Breast epithelium (tissue), 4 donors: Measurements from ENCODE around the gene POP4. TPM values are rescaled to one million over a fixed set of nuclear protein-coding genes. Genes with fewer than 3 reads are reported as not detected.

Experiments
- DNase-seq, 2 donors: peaks; one replicate each; pipeline ENCODE4 v3.0.0-alpha.2; 2019; ENCODE audit warnings: low spot score in 2 of 2
- H3K27ac ChIP-seq, 2 donors: fragments of 200-600 bp; sonication (generic) in 1 of 2; one replicate each; pipeline ENCODE4 v1.5.1; 2016 to 2019; ENCODE audit warnings: mild to moderate bottlenecking in 1 of 2
- H3K27me3 ChIP-seq, 2 donors: fragments of 200-600 bp; sonication (generic) in 1 of 2; one replicate each; pipeline versions ENCODE4 v1.5.1 to v1.6.0; 2017 to 2019; ENCODE audit warnings: control low read depth in 1 of 2, mild to moderate bottlenecking in 1 of 2
- H3K36me3 ChIP-seq: fragments of 200-600 bp; one replicate; pipeline ENCODE4 v1.5.1; 2019
- H3K4me1 ChIP-seq, 2 donors: fragments of 200-600 bp; sonication (generic); one replicate each; pipeline ENCODE4 v1.5.1; 2016 to 2019; ENCODE audit warnings: control low read depth in 1 of 2
- H3K4me3 ChIP-seq, 3 donors: fragments of 200-600 bp; sonication (generic); 1 replicate in 2 of 3; 2 replicates in 1 of 3; pipeline ENCODE4 v1.5.1; 2016 to 2019; ENCODE audit warnings: mild to moderate bottlenecking in 3 of 3, moderate library complexity in 2 of 3
- H3K9me3 ChIP-seq, 2 donors: fragments of 200-600 bp; sonication (generic) in 1 of 2; one replicate each; pipeline ENCODE4 v1.5.1; 2016 to 2019; ENCODE audit warnings: control low read depth in 1 of 2
- POLR2A ChIP-seq: fragments of 450-650 bp; IDR thresholded peaks from one replicate; pipeline ENCODE4 v1.6.1; 2016; ENCODE audit warnings: antibody characterized with exemption, mild to moderate bottlenecking, moderate library complexity
- POLR2AphosphoS5 ChIP-seq, 3 donors: sonication (generic); formaldehyde crosslinking; IDR thresholded peaks; one replicate each; pipeline ENCODE4 v1.6.1; 2017; ENCODE audit warnings: antibody characterized with exemption in 3 of 3
- intact Hi-C: fragments of 100-400 bp; cut with DNase I; formaldehyde crosslinking; loops from one replicate; pipeline ENCODE4 v1.15.1; 2023; ENCODE audit warnings: low total_unique reads
- total RNA-seq, 3 donors: library from RNA; depleted of rRNA; stranded (reverse); fragments of >200 nt; gene quantifications; one replicate each; pipeline ENCODE4 v1.1.0, GENCODE V29; 2016
- TF ChIP-seq, protein P1 (sequence below), 3 donors: fragments of 450-650 bp; IDR thresholded peaks; one replicate each; pipeline ENCODE4 v1.5.1; 2016 to 2017; ENCODE audit warnings: antibody characterized with exemption in 3 of 3, mild to moderate bottlenecking in 3 of 3, moderate library complexity in 3 of 3

The POP4 gene
- total RNA-seq, 3 donors from 2014 or later: 52.1 to 63.7 (median 58.7) TPM

DNA sequence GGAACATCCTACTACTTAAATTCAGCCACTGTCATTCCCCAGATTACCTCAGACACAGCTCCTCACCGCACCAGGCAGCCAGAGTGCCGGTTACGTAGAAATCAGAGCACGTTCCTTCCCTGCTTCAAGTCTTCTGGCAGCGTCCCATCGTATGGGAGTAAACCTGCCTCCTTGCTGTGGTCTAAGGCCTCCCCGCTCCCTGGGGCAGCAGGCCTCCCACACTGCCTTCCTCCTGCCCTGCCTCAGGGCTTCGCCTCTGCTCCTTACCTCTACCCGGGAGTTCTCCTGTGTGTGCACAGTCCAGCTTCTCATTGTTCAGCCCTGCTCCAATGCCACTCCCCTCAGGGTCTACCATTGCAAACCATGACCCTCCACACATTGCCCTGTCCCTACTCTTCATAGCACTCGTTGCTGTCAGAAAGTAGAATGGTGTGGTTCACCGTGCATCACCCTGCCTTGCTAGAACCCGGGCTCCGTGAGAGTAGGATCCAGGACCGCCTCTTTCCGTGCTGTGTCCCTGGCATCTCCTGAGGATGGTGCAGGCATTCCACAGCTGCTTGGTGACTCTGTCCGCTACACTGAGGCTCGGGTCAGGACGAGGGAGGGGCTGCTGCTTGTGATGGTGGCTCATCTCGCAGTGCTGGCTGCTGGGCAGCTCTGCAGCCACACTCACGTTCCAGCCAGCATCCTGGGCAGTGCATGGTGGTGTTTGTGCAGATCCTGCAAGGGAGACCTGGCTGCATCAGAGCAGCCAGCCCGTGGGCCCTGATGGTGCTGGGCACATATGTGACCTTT, 6.9 kb downstream of the POP4 start:
- no peak for DNase-seq
- no peak for TF ChIP-seq POLR2A
- TF ChIP-seq, protein P1, sequence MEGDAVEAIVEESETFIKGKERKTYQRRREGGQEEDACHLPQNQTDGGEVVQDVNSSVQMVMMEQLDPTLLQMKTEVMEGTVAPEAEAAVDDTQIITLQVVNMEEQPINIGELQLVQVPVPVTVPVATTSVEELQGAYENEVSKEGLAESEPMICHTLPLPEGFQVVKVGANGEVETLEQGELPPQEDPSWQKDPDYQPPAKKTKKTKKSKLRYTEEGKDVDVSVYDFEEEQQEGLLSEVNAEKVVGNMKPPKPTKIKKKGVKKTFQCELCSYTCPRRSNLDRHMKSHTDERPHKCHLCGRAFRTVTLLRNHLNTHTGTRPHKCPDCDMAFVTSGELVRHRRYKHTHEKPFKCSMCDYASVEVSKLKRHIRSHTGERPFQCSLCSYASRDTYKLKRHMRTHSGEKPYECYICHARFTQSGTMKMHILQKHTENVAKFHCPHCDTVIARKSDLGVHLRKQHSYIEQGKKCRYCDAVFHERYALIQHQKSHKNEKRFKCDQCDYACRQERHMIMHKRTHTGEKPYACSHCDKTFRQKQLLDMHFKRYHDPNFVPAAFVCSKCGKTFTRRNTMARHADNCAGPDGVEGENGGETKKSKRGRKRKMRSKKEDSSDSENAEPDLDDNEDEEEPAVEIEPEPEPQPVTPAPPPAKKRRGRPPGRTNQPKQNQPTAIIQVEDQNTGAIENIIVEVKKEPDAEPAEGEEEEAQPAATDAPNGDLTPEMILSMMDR (IDR thresholded peaks at IDR 0.05): no peak
- H3K27me3 ChIP-seq: no peaks in the 10 kb centered on the region
- H3K27ac ChIP-seq: no peak overlapping the region
- H3K4me1 ChIP-seq: no peaks in the 10 kb centered on the region
- intact Hi-C loops: loop anchor here (5.0 kb wide), 1 partner anchor 99 kb away; no protein-coding TSS in a partner anchor
- H3K36me3 ChIP-seq: peaks cover 13% of the 10 kb centered on the region
- H3K4me3 ChIP-seq: no peak overlapping the region
- no peaks in the 10 kb centered on the region for H3K9me3 ChIP-seq

DNA sequence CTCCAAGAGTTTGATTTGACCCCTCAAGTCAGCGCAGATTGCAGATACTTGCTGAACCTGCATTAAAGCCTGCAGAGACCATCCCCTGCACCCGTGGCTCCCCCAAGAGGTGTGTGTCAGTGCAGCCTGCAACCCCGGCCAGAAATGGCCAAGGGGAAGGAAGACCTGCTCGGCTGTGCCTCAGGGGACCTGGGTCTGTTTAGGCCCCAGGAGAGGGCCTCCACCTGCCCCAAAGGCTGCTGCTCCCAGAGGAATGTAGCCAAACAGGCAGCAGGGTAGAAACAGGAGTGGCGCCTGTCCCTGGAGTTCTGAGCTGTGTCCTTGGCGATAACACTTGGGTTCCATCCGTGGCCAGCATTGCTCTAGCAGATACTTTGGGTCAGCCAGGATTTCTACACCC, 8.0 kb downstream of the POP4 start:
- TF ChIP-seq POLR2A (no peak), POLR2AphosphoS5 (IDR thresholded peaks at IDR 0.05) (no peak)
- TF ChIP-seq, protein P1 (IDR thresholded peaks at IDR 0.05): no peak
- H3K4me3 ChIP-seq: no peak overlapping the region
- H3K9me3 ChIP-seq: no peaks in the 10 kb centered on the region
- no peaks in the 10 kb centered on the region for H3K4me1 ChIP-seq
- intact Hi-C loops: loop anchor here (5.0 kb wide), 1 partner anchor 98 kb away; no protein-coding TSS in a partner anchor
- H3K27me3 ChIP-seq: no peaks in the 10 kb centered on the region
- DNase-seq: no peak
- no peak overlapping the region for H3K27ac ChIP-seq
- peaks cover 13% of the 10 kb centered on the region for H3K36me3 ChIP-seq

DNA sequence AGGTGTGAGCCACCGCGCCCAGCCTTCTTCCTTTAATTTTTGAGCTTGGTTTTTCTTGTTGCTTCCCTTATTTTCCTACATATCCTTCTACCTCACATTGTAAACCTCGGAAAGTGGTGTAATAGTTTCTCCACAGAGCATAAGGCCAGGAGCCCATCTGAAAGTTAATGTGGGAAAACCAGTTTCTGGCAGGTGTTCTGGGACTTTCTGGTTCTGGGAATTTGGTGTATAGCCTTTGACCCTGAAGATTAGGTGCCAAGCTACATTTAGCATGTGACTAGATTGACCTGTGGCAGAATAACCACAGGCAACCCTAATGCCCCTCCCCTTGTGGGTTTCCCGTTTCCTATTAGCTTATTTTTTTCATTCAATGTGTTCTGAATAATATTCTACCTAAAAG, 8.7 kb downstream of the POP4 start:
- H3K36me3 ChIP-seq: peaks cover 13% of the 10 kb centered on the region
- H3K9me3 ChIP-seq: no peaks in the 10 kb centered on the region
- no peak overlapping the region for H3K4me3 ChIP-seq
- DNase-seq: no peak
- H3K4me1 ChIP-seq: no peaks in the 10 kb centered on the region
- intact Hi-C loops: loop anchor here (5.0 kb wide), 1 partner anchor 98 kb away; no protein-coding TSS in a partner anchor
- no peaks in the 10 kb centered on the region for H3K27me3 ChIP-seq
- TF ChIP-seq, protein P1 (IDR thresholded peaks at IDR 0.05): no peak
- no peak for TF ChIP-seq POLR2AphosphoS5 (IDR thresholded peaks at IDR 0.05)
- no peak for TF ChIP-seq POLR2A
- H3K27ac ChIP-seq: no peak overlapping the region

DNA sequence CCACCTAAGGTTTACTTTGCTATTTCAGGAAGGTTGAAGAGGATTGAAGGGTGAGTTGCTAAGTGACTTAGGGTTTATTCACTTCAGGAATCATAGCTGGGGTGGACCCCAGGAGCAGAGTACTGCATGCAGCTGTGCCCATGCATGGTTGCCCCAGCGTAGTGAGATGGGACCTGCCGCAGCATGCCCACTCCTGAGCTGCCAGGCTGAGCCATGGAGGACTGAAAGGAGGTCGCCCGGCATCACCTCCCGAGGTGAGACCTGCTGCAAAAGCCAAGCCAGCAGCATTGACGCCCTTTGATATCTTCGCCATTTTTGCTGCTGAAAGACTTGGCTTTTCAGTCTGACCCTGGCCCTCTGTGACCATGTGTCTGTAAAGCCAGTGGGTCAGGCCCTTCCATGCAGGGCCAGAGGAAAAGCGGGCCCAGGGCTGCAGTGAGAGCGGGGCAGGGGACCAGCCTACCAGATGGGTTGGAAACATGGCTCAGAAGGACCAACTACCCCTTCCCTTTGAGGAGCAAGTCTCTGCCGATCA, 9.9 kb downstream of the POP4 start:
- no peak overlapping the region for H3K4me3 ChIP-seq
- intact Hi-C loops: no loop called here
- no peaks in the 10 kb centered on the region for H3K9me3 ChIP-seq
- DNase-seq: no peak
- peaks cover 13% of the 10 kb centered on the region for H3K36me3 ChIP-seq
- TF ChIP-seq POLR2AphosphoS5 (IDR thresholded peaks at IDR 0.05) (no peak), POLR2A (no peak)
- TF ChIP-seq, protein P1 (IDR thresholded peaks at IDR 0.05): no peak
- H3K27me3 ChIP-seq: no peaks in the 10 kb centered on the region
- H3K4me1 ChIP-seq: no peaks in the 10 kb centered on the region
- H3K27ac ChIP-seq: no peak overlapping the region

DNA sequence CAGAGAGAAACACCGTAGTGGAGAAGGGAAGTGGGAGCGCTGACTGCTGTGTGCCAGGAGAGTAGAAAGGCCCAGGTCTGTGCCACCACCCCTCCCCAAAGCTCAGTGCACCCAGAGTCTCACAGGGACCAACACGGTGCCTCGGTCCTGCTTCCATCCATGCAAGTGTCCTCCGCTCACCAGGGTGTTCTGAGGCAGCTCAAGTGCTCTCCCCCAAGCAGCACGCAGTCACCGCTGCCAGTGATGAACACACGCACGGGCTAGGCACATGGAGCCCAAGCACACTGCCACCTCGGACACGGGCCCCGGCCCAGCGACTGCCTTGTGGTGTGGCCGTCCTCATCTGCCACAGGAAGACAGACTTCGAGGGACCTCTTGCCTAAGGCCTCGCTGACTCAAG, 10.5 kb downstream of the POP4 start:
- Histone ChIP-seq H3K36me3 (peaks cover 13% of the 10 kb centered on the region), H3K27ac (no peak overlapping the region), H3K4me1 (no peaks in the 10 kb centered on the region), H3K4me3 (no peak overlapping the region), H3K9me3 (no peaks in the 10 kb centered on the region), H3K27me3 (no peaks in the 10 kb centered on the region)
- no peak for TF ChIP-seq POLR2A
- no peak for TF ChIP-seq POLR2AphosphoS5 (IDR thresholded peaks at IDR 0.05)
- TF ChIP-seq, protein P1 (IDR thresholded peaks at IDR 0.05): no peak
- intact Hi-C loops: no loop called here
- DNase-seq: no peak
